Cardiac muscle cell (in vitro differentiated cells and primary cell): Measurements from ENCODE around the gene ARL16. TPM values are rescaled to one million over a fixed set of nuclear protein-coding genes. Genes with fewer than 3 reads are reported as not detected.

Source experiments
- DNase-seq, 2 donors: peaks; one replicate each; pipeline versions ENCODE4 v3.0.0 to v3.0.0-alpha.2; 2010 to 2017; ENCODE audit warnings: low read depth in 1 of 2, low spot score in 1 of 2
- H3K27ac ChIP-seq: fragments of 200-600 bp; sonication (generic); 2 replicates; pipeline ENCODE4 v1.5.1; 2016
- H3K27me3 ChIP-seq: fragments of 200-600 bp; sonication (generic); 2 replicates; pipeline ENCODE4 v1.6.0; 2016; ENCODE audit warnings: control low read depth
- H3K36me3 ChIP-seq: fragments of 200-600 bp; sonication (generic); 2 replicates; pipeline ENCODE4 v1.5.1; 2016; ENCODE audit warnings: control low read depth
- H3K4me1 ChIP-seq: fragments of 200-600 bp; sonication (generic); 2 replicates; pipeline ENCODE4 v1.8.1; 2017; ENCODE audit warnings: low read depth, mild to moderate bottlenecking, mixed run types
- H3K4me3 ChIP-seq: fragments of 200-600 bp; sonication (generic); 2 replicates; pipeline ENCODE4 v1.5.1; 2016; ENCODE audit warnings: mild to moderate bottlenecking
- H3K9me3 ChIP-seq: fragments of 200-600 bp; sonication (generic); 2 replicates; pipeline ENCODE4 v1.5.1; 2017; ENCODE audit warnings: low read depth, mild to moderate bottlenecking, control low read depth
- CTCF ChIP-seq: IDR thresholded peaks from 2 replicates; pipeline ENCODE4 v1.5.1; 2012; ENCODE audit warnings: low read depth, mild to moderate bottlenecking, low read length
- polyA plus RNA-seq: library from polyadenylated mRNA; unstranded; fragments of >200 nt; fragmentation: Nextera tagmentation; extraction: Ambion mirVana; gene quantifications from 2 replicates; pipeline ENCODE4 v1.2.1, GENCODE V29; 2016
- total RNA-seq: library from RNA; depleted of rRNA; stranded (reverse); fragments of >200 nt; gene quantifications from 2 replicates; pipeline ENCODE4 v1.2.3, GENCODE V29; 2016

The ARL16 gene
- total and polyA plus RNA-seq, 2 experiments from 2014 or later: 44.3 to 109 TPM

DNA sequence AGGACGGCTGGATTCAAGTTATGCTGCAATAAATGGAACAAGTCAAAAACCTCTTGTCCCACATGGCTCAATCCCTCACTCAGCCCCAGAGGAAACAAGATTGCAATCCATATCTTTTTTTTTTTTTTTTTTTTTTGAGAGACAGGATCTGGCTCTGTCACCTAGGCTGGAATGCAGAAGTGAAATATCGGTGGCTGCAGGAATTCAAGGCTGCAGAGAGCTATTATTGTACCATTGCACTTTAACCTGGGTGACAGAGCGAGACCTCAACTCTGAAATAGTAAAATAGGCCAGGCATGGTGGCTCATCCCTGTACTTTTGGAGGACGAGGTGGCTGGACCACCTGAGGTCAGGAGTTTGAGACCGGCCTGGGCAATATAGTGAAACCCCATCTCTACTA is 24.6 kb downstream of the ARL16 start:
- DNase-seq: no peak
- no peaks in the 10 kb centered on the region for H3K27me3 ChIP-seq
- H3K4me3 ChIP-seq: no peak overlapping the region
- H3K36me3 ChIP-seq: no peaks in the 10 kb centered on the region
- peaks cover 10% of the 10 kb centered on the region for H3K4me1 ChIP-seq
- H3K9me3 ChIP-seq: no peaks in the 10 kb centered on the region
- no peak for TF ChIP-seq CTCF
- H3K27ac ChIP-seq: no peak overlapping the region

GRCh38 chr17:81656835-81657234 is 26.8 kb downstream of the ARL16 start:
- H3K27ac ChIP-seq: peak overlapping the region; percentile 14
- peaks cover 15% of the 10 kb centered on the region for H3K4me1 ChIP-seq
- H3K36me3 ChIP-seq: no peaks in the 10 kb centered on the region
- no peak for TF ChIP-seq CTCF
- no peak overlapping the region for H3K4me3 ChIP-seq
- no peaks in the 10 kb centered on the region for H3K27me3 ChIP-seq
- H3K9me3 ChIP-seq: no peaks in the 10 kb centered on the region
- no peak for DNase-seq

DNA sequence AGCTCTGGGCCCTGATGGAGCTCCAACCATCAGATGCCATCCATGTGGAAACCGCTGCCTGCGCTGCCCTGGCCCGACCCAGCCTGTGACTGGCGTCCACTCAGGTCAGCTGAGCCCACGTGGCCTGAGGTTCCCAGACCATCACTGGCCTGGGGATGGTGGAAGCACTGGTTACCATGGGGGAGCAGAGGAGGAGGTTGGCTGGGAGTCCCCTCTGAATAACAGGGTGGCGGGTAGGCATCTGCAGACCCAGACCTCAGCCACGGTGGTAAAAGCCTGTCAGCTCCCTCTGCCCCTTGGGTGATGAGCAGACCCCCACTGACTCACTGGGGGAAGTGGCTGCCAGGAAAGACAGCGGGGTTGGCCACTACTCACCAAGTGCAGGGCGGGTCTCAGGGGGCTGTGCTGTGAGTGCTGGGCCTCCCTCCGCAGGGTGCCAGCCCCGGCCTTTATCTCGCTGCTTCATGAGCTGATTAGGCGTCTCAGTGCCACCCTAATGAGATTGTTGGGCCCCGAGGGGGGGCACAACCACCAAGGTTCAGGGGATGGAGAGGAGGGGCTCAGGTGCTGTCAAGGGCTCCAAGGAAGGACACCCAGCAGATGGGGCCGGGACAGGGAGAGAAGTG is 27.4 kb downstream of the ARL16 start, which contains the start of gene PDE6G:
Gene PDE6G, minus strand, starts transcription at position 425 of the 626 bp plus-strand sequence. CDS start 3,237 bp downstream, outside the sequence.
- peak within 1 kb of the TSS; percentile 14 for H3K27ac ChIP-seq
- no peak for DNase-seq
- no peaks in the 10 kb centered on the region for H3K36me3 ChIP-seq
- H3K27me3 ChIP-seq: no peaks in the 10 kb centered on the region
- no peak within 1 kb of the TSS for H3K4me3 ChIP-seq
- H3K4me1 ChIP-seq: peaks cover 15% of the 10 kb centered on the region
- no peaks in the 10 kb centered on the region for H3K9me3 ChIP-seq
- no peak for TF ChIP-seq CTCF

DNA sequence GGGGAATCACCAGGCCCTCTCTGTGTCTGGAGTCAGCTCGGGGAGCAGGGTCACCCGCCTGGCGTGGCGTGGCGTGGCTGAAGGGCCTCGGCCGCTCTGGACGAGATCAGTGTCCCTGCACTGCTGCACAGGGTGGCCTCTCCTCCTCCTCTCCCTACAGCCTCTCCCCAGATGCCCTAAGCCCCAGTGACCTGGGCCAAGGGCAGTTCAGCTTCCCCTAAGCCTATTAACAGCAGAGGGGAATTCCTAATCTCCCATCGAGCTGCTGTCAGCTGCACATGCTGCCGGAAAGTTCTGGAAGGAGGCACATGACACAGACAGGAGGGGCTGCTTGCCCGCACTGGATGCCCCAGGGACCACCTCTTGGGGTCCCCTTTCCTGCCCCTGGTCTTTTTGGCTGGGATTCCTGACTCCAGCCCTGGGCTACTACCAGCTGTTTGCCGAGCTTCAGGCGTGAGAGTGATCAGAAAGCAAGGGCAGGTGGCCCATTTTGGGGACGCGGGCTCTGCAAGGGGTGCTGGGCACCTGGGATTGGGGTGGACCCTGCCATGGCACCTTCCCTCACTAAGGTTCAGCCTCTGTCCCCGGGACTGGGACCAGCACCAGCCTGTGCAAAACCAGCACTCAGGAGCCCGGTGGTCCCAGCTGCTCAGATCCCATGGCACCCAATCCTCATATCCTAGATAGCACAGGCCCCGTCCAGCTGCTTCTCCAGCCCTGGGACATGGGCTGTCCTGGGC is 28.0 kb downstream of the ARL16 start:
- H3K4me1 ChIP-seq: peaks cover 15% of the 10 kb centered on the region

More for the DNA sequence above, 28.0 kb downstream of the ARL16 start:
- Histone ChIP-seq H3K4me3 (no peak overlapping the region), H3K27me3 (no peaks in the 10 kb centered on the region), H3K9me3 (no peaks in the 10 kb centered on the region), H3K36me3 (no peaks in the 10 kb centered on the region), H3K27ac (no peak overlapping the region)
- DNase-seq: no peak
- TF ChIP-seq CTCF: no peak
